GM19455 (cell line): Measurements from ENCODE around the gene VSX2.

ENCODE experiments used
- ATAC-seq: cut with Tn5 transposase; IDR thresholded peaks from one replicate; pipeline ENCODE4 v1.9.1; 2021; ENCODE audit not compliant: unreplicated experiment

Gene VSX2

GRCh38 chr14:74221741-74222140 lies 17.5 kb upstream of the VSX2 start:
- no peak for ATAC-seq

GRCh38 chr14:74223016-74223415 lies 16.2 kb upstream of the VSX2 start:
- ATAC-seq: no peak

GRCh38 chr14:74231784-74232183 lies 7.5 kb upstream of the VSX2 start:
- no peak for ATAC-seq

GRCh38 chr14:74235017-74235416 lies 4.2 kb upstream of the VSX2 start:
- no peak for ATAC-seq

- no peak for ATAC-seq
Measured at GRCh38 chr14:74237441-74237840, 1.8 kb upstream of the VSX2 start.

- ATAC-seq: no peak
Measured at GRCh38 chr14:74239848-74240793, 872 bp downstream of the VSX2 start.

GRCh38 chr14:74240794-74241651 lies 1.8 kb downstream of the VSX2 start:
- ATAC-seq: no peak

- no peak for ATAC-seq
Measured at GRCh38 chr14:74241652-74242017, 2.4 kb downstream of the VSX2 start.

- no peak for ATAC-seq
Measured at GRCh38 chr14:74242021-74242779, 3.0 kb downstream of the VSX2 start.

- no peak for ATAC-seq
Measured at GRCh38 chr14:74242780-74243042, 3.5 kb downstream of the VSX2 start.

- ATAC-seq: no peak
Measured at GRCh38 chr14:74243051-74243450, 3.8 kb downstream of the VSX2 start.

GRCh38 chr14:74244115-74244514 lies 4.9 kb downstream of the VSX2 start:
- ATAC-seq: no peak

GRCh38 chr14:74245292-74245691 lies 6.0 kb downstream of the VSX2 start:
- ATAC-seq: no peak

- ATAC-seq: no peak
Measured at GRCh38 chr14:74246542-74246941, 7.3 kb downstream of the VSX2 start.

GRCh38 chr14:74248017-74248416 lies 8.8 kb downstream of the VSX2 start:
- ATAC-seq: no peak

GRCh38 chr14:74249433-74250375 lies 10.5 kb downstream of the VSX2 start:
- ATAC-seq: no peak

- no peak for ATAC-seq
Measured at GRCh38 chr14:74255281-74255680, 16.0 kb downstream of the VSX2 start.

GRCh38 chr14:74257078-74257940 lies 18.1 kb downstream of the VSX2 start:
- peak; percentile 84 for ATAC-seq

- no peak for ATAC-seq
Measured at GRCh38 chr14:74257941-74258763, 18.9 kb downstream of the VSX2 start.
